ENCODE measurements around the gene SKA3. TPM values are rescaled to one million over a fixed set of nuclear protein-coding genes. Genes with fewer than 3 reads are reported as not detected.

The SKA3 gene
- total and polyA plus RNA-seq, 2 donors from 2014 or later: 0.47 to 1.9 TPM

DNA sequence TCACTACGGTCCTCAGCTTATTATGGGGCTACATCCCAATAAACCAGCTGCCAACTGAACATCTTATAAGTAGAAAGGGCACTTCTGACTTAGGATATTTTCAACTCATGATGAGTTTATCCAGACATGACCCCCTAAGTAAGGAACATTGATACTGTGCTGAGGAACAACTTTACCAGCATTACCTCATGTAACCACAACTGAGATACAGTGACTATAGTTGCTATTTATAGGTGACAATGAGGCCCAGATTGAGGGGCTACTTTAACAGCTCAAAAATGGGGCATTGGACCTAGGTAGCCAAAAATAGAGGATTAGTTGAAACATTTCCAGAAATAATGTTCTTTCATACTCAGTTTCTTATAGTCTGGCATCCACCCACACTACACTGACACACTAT, 26.8 kb downstream of the SKA3 start:
- intact Hi-C loops (cut with DNase I): no loop called here
- FAIRE-seq: no peak
- no peak overlapping the region for H3K4me3 ChIP-seq (ENCODE audit: low read length in 3 of 3)

DNA sequence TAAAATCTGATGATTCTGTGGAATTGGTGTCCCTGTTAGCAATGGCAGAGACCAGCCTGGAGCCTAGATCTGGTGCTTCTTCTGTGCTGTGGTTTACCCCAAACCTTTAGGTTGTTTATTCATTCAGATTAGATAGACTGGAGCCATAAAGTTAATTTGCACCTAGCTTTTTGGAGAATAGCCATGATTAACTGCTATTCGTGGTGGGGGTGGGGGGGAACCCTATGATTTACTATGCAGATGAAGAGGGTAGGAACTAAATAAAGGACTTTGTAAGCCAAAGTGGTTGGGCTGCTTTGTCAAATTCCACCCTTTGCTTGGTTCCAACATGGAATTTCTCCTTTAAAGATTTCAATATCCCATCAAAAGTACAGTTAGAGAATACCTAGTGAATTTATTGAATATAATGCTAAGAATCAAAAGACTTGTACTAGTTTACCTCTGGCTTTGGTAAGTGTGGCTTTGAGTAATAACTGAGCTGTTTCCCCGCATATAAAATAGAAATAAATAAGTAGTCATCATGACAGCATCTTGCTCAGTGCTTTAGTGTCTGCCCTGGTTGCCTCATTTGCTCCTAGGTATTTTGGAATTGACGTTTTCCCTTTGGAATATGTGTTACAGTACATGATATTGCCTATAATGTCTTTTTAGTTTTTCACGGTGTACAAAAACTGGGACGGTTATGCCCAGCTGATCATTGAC, 27.6 kb downstream of the SKA3 start:
- intact Hi-C loops (cut with DNase I): no loop called here
- FAIRE-seq: no peak
- H3K9ac ChIP-seq (ENCODE audit: low read length in 3 of 3): no peak overlapping the region
- no peak for DNase-seq
- no peaks in the 10 kb centered on the region for H3K9me3 ChIP-seq (ENCODE audit: control insufficient read depth in 2 of 3, insufficient read depth in 1 of 3, low read length in 3 of 3)
- TF ChIP-seq, protein P1, sequence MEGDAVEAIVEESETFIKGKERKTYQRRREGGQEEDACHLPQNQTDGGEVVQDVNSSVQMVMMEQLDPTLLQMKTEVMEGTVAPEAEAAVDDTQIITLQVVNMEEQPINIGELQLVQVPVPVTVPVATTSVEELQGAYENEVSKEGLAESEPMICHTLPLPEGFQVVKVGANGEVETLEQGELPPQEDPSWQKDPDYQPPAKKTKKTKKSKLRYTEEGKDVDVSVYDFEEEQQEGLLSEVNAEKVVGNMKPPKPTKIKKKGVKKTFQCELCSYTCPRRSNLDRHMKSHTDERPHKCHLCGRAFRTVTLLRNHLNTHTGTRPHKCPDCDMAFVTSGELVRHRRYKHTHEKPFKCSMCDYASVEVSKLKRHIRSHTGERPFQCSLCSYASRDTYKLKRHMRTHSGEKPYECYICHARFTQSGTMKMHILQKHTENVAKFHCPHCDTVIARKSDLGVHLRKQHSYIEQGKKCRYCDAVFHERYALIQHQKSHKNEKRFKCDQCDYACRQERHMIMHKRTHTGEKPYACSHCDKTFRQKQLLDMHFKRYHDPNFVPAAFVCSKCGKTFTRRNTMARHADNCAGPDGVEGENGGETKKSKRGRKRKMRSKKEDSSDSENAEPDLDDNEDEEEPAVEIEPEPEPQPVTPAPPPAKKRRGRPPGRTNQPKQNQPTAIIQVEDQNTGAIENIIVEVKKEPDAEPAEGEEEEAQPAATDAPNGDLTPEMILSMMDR (IDR thresholded peaks at IDR 0.05; ENCODE audit: borderline replicate concordance, extremely low read depth, insufficient read depth): no peak
- peaks cover 2 to 13% (median 12%) of the 10 kb centered on the region in 3 donors for H3K36me3 ChIP-seq (ENCODE audit: control insufficient read depth in 2 of 3, insufficient read depth in 3 of 3, low read length in 3 of 3)
- H3K27me3 ChIP-seq (ENCODE audit: control insufficient read depth, insufficient read depth, low read length): no peaks in the 10 kb centered on the region
- H3K4me3 ChIP-seq (ENCODE audit: low read length in 3 of 3): no peak overlapping the region
- peaks cover 0 to 4% (median 0%) of the 10 kb centered on the region in 3 donors for H3K4me1 ChIP-seq (ENCODE audit: control insufficient read depth in 2 of 3, insufficient read depth in 2 of 3, low read depth in 1 of 3, low read length in 3 of 3)
- H3K27ac ChIP-seq (ENCODE audit: low read depth in 2 of 2, low read length in 2 of 2): no peak overlapping the region

More for the DNA sequence above, 26.8 kb downstream of the SKA3 start:
- H3K9me3 ChIP-seq (ENCODE audit: control insufficient read depth in 2 of 3, insufficient read depth in 1 of 3, low read length in 3 of 3): no peaks in the 10 kb centered on the region
- peaks cover 2 to 13% (median 12%) of the 10 kb centered on the region in 3 donors for H3K36me3 ChIP-seq (ENCODE audit: control insufficient read depth in 2 of 3, insufficient read depth in 3 of 3, low read length in 3 of 3)
- H3K9ac ChIP-seq (ENCODE audit: low read length in 3 of 3): no peak overlapping the region
- H3K27ac ChIP-seq (ENCODE audit: low read depth in 2 of 2, low read length in 2 of 2): no peak overlapping the region
- H3K27me3 ChIP-seq (ENCODE audit: control insufficient read depth, insufficient read depth, low read length): no peaks in the 10 kb centered on the region
- TF ChIP-seq, protein P1 (IDR thresholded peaks at IDR 0.05; ENCODE audit: borderline replicate concordance, extremely low read depth, insufficient read depth): no peak
- peaks cover 0 to 4% (median 0%) of the 10 kb centered on the region in 3 donors for H3K4me1 ChIP-seq (ENCODE audit: control insufficient read depth in 2 of 3, insufficient read depth in 2 of 3, low read depth in 1 of 3, low read length in 3 of 3)
- DNase-seq: no peak

DNA sequence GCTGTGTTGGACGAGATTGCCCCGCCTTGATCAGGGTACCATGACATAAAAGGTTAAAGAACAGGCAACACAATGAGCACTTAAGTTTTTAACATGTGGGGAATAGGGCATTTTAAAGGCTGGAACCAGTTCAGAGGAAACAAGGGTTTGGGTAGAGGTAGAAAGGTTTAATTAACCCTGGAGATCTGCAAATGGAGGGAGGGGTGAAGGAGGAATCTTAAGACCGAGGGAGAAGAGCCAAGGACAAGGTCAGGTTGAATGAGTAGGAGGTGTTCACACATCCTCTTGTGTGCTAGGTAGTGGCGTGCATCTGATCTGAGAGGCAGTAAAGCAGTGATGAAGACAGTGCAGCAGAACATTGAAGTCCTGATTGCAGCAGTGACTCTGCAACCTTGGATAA, 28.5 kb downstream of the SKA3 start:
- no peak for FAIRE-seq
- Histone ChIP-seq H3K4me3 (ENCODE audit: low read length in 3 of 3) (no peak overlapping the region), H3K9me3 (ENCODE audit: control insufficient read depth in 2 of 3, insufficient read depth in 1 of 3, low read length in 3 of 3) (no peaks in the 10 kb centered on the region), H3K36me3 (ENCODE audit: control insufficient read depth in 2 of 3, insufficient read depth in 3 of 3, low read length in 3 of 3) (peaks cover 6 to 13% (median 12%) of the 10 kb centered on the region in 3 donors), H3K4me1 (ENCODE audit: control insufficient read depth in 2 of 3, insufficient read depth in 2 of 3, low read depth in 1 of 3, low read length in 3 of 3) (peaks cover under 1 to 5% (median 2%) of the 10 kb centered on the region in 3 donors), H3K27me3 (ENCODE audit: control insufficient read depth, insufficient read depth, low read length) (no peaks in the 10 kb centered on the region), H3K9ac (ENCODE audit: low read length in 3 of 3) (no peak overlapping the region), H3K27ac (ENCODE audit: low read depth in 2 of 2, low read length in 2 of 2) (no peak overlapping the region)
- intact Hi-C loops (cut with DNase I): no loop called here
- TF ChIP-seq, protein P1 (IDR thresholded peaks at IDR 0.05; ENCODE audit: borderline replicate concordance, extremely low read depth, insufficient read depth): no peak
- DNase-seq: no peak
